ENCODE measurements around the gene SLC2A3.
"Not testable (repeated sequence)": the region's sequence is repeated elsewhere in the genome, so short reads cannot be mapped to it uniquely, and the experiment has no call there.

DNA sequence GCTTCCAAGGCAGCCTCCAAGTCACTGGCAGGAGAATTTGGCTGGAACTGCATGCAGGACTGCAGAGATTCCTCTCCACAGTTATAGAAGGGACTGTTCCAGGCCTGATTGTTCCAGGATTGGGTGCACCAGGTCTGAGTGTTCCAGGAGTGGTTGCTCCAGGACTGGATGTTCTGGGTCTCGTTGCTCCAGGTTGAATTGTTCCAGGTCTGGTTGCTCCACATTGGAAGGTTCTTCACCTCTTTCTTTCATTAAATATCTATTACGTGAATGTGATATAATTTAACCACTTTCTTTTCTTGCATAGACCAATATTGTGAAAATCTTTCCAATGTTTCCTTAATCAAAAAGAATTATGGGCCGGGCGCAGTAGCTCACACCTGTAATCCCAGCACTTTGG is 39.3 kb downstream of the SLC2A3 start:
- TF ChIP-seq, protein P1, sequence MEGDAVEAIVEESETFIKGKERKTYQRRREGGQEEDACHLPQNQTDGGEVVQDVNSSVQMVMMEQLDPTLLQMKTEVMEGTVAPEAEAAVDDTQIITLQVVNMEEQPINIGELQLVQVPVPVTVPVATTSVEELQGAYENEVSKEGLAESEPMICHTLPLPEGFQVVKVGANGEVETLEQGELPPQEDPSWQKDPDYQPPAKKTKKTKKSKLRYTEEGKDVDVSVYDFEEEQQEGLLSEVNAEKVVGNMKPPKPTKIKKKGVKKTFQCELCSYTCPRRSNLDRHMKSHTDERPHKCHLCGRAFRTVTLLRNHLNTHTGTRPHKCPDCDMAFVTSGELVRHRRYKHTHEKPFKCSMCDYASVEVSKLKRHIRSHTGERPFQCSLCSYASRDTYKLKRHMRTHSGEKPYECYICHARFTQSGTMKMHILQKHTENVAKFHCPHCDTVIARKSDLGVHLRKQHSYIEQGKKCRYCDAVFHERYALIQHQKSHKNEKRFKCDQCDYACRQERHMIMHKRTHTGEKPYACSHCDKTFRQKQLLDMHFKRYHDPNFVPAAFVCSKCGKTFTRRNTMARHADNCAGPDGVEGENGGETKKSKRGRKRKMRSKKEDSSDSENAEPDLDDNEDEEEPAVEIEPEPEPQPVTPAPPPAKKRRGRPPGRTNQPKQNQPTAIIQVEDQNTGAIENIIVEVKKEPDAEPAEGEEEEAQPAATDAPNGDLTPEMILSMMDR (IDR thresholded peaks at IDR 0.05), result not testable (repeated sequence)
- not testable (repeated sequence) for TF ChIP-seq POLR2AphosphoS5, POLR2A (IDR thresholded peaks at IDR 0.05)

Measured in suprapubic skin (tissue), 4 donors.